Epithelial cell of proximal tubule (primary cell): ENCODE results near the gene BRPF1. TPM values are rescaled to one million over a fixed set of nuclear protein-coding genes. Genes with fewer than 3 reads are reported as not detected.
A peak's percentile ranks its signal among the peaks of the same experiment; 100 is the strongest.
"Not testable (repeated sequence)": the region's sequence is repeated elsewhere in the genome, so short reads cannot be mapped to it uniquely, and the experiment has no call there.

Experiments used
- DNase-seq: peaks from one replicate; pipeline ENCODE4 v3.0.0-alpha.2; 2011; ENCODE audit warnings: low read depth
- H3K4me3 ChIP-seq: 2 replicates; pipeline ENCODE4 v1.5.1; 2011; ENCODE audit warnings: low read depth, mild to moderate bottlenecking, low read length
- CTCF ChIP-seq: conservative IDR thresholded peaks from 2 replicates; pipeline ENCODE4 v1.5.1; 2012; ENCODE audit warnings: low read depth, mild to moderate bottlenecking, low read length
- total RNA-seq: library from RNA; depleted of rRNA; stranded (reverse); fragments of >200 nt; gene quantifications from 2 replicates; pipeline ENCODE4 v1.2.3, GENCODE V29; 2015

The BRPF1 gene
- total RNA-seq, 1 donor from 2014 or later: 15.7 TPM

- no peak overlapping the region for H3K4me3 ChIP-seq
- no peak for TF ChIP-seq CTCF
- no peak for DNase-seq
Measured at GRCh38 chr3:9765865-9766264, 34.3 kb downstream of the BRPF1 start.

- no peak for DNase-seq
- no peak for TF ChIP-seq CTCF
Measured at GRCh38 chr3:9767418-9767817, 35.9 kb downstream of the BRPF1 start.

GRCh38 chr3:9768141-9768775, 36.7 kb downstream of the BRPF1 start:
- TF ChIP-seq CTCF: no peak

More at GRCh38 chr3:9767418-9767817, 35.9 kb downstream of the BRPF1 start:
- no peak overlapping the region for H3K4me3 ChIP-seq

GRCh38 chr3:9769012-9769411, 37.5 kb downstream of the BRPF1 start:
- no peak for DNase-seq
- peak overlapping the region; percentile 74 for H3K4me3 ChIP-seq
- TF ChIP-seq CTCF: no peak

More at GRCh38 chr3:9768141-9768775, 36.7 kb downstream of the BRPF1 start:
- no peak overlapping the region for H3K4me3 ChIP-seq
- no peak for DNase-seq

GRCh38 chr3:9769426-9770275, 38.1 kb downstream of the BRPF1 start, which contains the start of gene CAMK1:
Gene CAMK1 (minus strand): TSS chr3:9769947. CDS start chr3:9767749, 2,198 bp downstream.
- TF ChIP-seq CTCF: no peak
- peak within 1 kb of the TSS; percentile 74 for H3K4me3 ChIP-seq
- no peak for DNase-seq

GRCh38 chr3:9770276-9770812, 38.8 kb downstream of the BRPF1 start:
- no peak for DNase-seq
- no peak for TF ChIP-seq CTCF
- peak overlapping the region; percentile 74 for H3K4me3 ChIP-seq

- not testable (repeated sequence) for DNase-seq, H3K4me3 ChIP-seq
Measured at GRCh38 chr3:9771007-9771406, 39.5 kb downstream of the BRPF1 start.
